HepG2 (cell line): ENCODE results near the gene BCL2L1. TPM values are rescaled to one million over a fixed set of nuclear protein-coding genes. Genes with fewer than 3 reads are reported as not detected.

ENCODE experiments used
- CCDC6 ChIP-seq: sonication (generic); formaldehyde crosslinking; IDR thresholded peaks from 2 replicates; pipeline ENCODE4 v1.8.1; 2022; ENCODE audit warnings: mild to moderate bottlenecking, missing genetic modification reagents, moderate library complexity
- ELF3 ChIP-seq: IDR thresholded peaks from 2 replicates; pipeline ENCODE4 v1.6.1; 2016; ENCODE audit warnings: missing genetic modification reagents, missing compliant biosample characterization
- GABPB1 ChIP-seq: IDR thresholded peaks from 2 replicates; pipeline ENCODE4 v1.6.1; 2016; ENCODE audit warnings: mild to moderate bottlenecking, missing genetic modification reagents, moderate library complexity, missing compliant biosample characterization
- HOXA5 ChIP-seq: sonication (generic); formaldehyde crosslinking; IDR thresholded peaks from 2 replicates; pipeline ENCODE4 v1.4.0; 2020; ENCODE audit warnings: missing genetic modification reagents
- MEIS1 ChIP-seq: sonication (generic); formaldehyde crosslinking; IDR thresholded peaks from 2 replicates; pipeline ENCODE4 v1.9.0; 2021; ENCODE audit warnings: mild to moderate bottlenecking, missing genetic modification reagents, moderate library complexity, borderline replicate concordance
- NBN ChIP-seq: fragments of 450-650 bp; conservative IDR thresholded peaks from 2 replicates; pipeline ENCODE4 v1.6.1; 2017
- NFE2L1 ChIP-seq: sonication (generic); formaldehyde crosslinking; IDR thresholded peaks from 2 replicates; pipeline ENCODE4 v1.4.0; 2020; ENCODE audit warnings: missing genetic modification reagents, mild to moderate bottlenecking, borderline replicate concordance
- NFIB ChIP-seq: sonication (generic); formaldehyde crosslinking; IDR thresholded peaks from 2 replicates; pipeline ENCODE4 v1.9.0; 2021; ENCODE audit warnings: missing genetic modification reagents, mild to moderate bottlenecking, borderline replicate concordance
- NR2F1 ChIP-seq, 2 experiments: fragments of 450-650 bp in 1 of 2; formaldehyde crosslinking in 1 of 2; IDR thresholded peaks; 2 replicates each; pipeline versions ENCODE4 v1.5.0 to v1.6.1; 2016 to 2020; ENCODE audit warnings: mild to moderate bottlenecking in 1 of 2, missing compliant biosample characterization in 1 of 2, missing genetic modification reagents in 1 of 2, moderate library complexity in 1 of 2
- POLR2A ChIP-seq, 2 experiments: IDR thresholded peaks; 2 replicates each; pipeline ENCODE4 v1.6.1; 2011; ENCODE audit warnings: low read depth in 2 of 2, low read length in 2 of 2, mild to moderate bottlenecking in 1 of 2, moderate library complexity in 1 of 2; ENCODE audit not compliant: insufficient read depth in 1 of 2
- TOE1 ChIP-seq: sonication (generic); formaldehyde crosslinking; IDR thresholded peaks from 2 replicates; pipeline ENCODE4 v1.4.0; 2020; ENCODE audit warnings: mild to moderate bottlenecking, missing genetic modification reagents
- XRCC5 ChIP-seq: fragments of 200-400 bp; formaldehyde crosslinking; optimal IDR thresholded peaks from 2 replicates; pipeline ENCODE3; 2017; ENCODE audit warnings: mild to moderate bottlenecking, low read length
- ZFP82 ChIP-seq: sonication (generic); formaldehyde crosslinking; IDR thresholded peaks from 2 replicates; pipeline ENCODE4 v1.5.1; 2020; ENCODE audit warnings: mild to moderate bottlenecking, missing genetic modification reagents, borderline replicate concordance
- ZMYM3 ChIP-seq: sonication (generic); formaldehyde crosslinking; IDR thresholded peaks from 2 replicates; pipeline ENCODE4 v1.5.1; 2020; ENCODE audit warnings: mild to moderate bottlenecking, missing genetic modification reagents
- ZNF142 ChIP-seq: sonication (generic); formaldehyde crosslinking; IDR thresholded peaks from 2 replicates; pipeline ENCODE4 v1.4.0; 2020; ENCODE audit warnings: missing genetic modification reagents
- ZNF205 ChIP-seq: IDR thresholded peaks from 2 replicates; pipeline ENCODE4 v1.6.1; 2018; ENCODE audit warnings: missing biosample characterization, missing genetic modification reagents
- ZNF317 ChIP-seq: sonication (generic); formaldehyde crosslinking; IDR thresholded peaks from 2 replicates; pipeline ENCODE4 v1.5.0; 2020; ENCODE audit warnings: mild to moderate bottlenecking, missing genetic modification reagents
- ZNF333 ChIP-seq: sonication (generic); formaldehyde crosslinking; IDR thresholded peaks from 2 replicates; pipeline ENCODE4 v1.4.0; 2020; ENCODE audit warnings: mild to moderate bottlenecking, missing genetic modification reagents, borderline replicate concordance
- ZNF383 ChIP-seq: sonication (generic); formaldehyde crosslinking; IDR thresholded peaks from 2 replicates; pipeline ENCODE4 v1.4.0; 2020; ENCODE audit warnings: missing genetic modification reagents, mild to moderate bottlenecking, borderline replicate concordance
- ZNF672 ChIP-seq: sonication (generic); formaldehyde crosslinking; IDR thresholded peaks from 2 replicates; pipeline ENCODE4 v1.8.1; 2022; ENCODE audit warnings: missing genetic modification reagents
- ZNF713 ChIP-seq: sonication (generic); formaldehyde crosslinking; IDR thresholded peaks from 2 replicates; pipeline ENCODE4 v1.4.0; 2020; ENCODE audit warnings: mild to moderate bottlenecking, missing genetic modification reagents
- ZNF761 ChIP-seq: sonication (generic); formaldehyde crosslinking; conservative IDR thresholded peaks from 2 replicates; pipeline ENCODE4 v1.4.0; 2020; ENCODE audit warnings: mild to moderate bottlenecking, missing genetic modification reagents
- ZNF773 ChIP-seq: sonication (generic); formaldehyde crosslinking; IDR thresholded peaks from 2 replicates; pipeline ENCODE4 v1.4.0; 2020; ENCODE audit warnings: missing genetic modification reagents, borderline replicate concordance
- polyA plus RNA-seq, 8 experiments: library from polyadenylated mRNA; depleted of rRNA in 3 of 8; stranded (reverse) in 7 of 8; unstranded in 1 of 8; fragments of >200 nt; fragmentation: Illumina TruSeq in 4 of 8; extraction: Trizol in 4 of 8; gene quantifications; 2 replicates each; pipeline versions ENCODE4 v1.2.1 to v1.2.3, GENCODE V29; 2011 to 2016; ENCODE audit warnings: low read depth in 4 of 8, missing spikeins in 1 of 8, mixed read lengths in 1 of 8; ENCODE audit not compliant: insufficient read depth in 1 of 8
- total RNA-seq, 5 experiments: library from RNA; depleted of rRNA; stranded (reverse); fragments of >200 nt; fragmentation: Illumina TruSeq; extraction: Trizol; gene quantifications; 2 replicates each; pipeline ENCODE4 v1.2.3, GENCODE V29; 2016; ENCODE audit warnings: low read depth in 1 of 5
- TF ChIP-seq, protein P1 (sequence below): sonication (generic); formaldehyde crosslinking; conservative IDR thresholded peaks from 2 replicates; pipeline ENCODE4 v1.4.0; 2020; ENCODE audit warnings: missing genetic modification reagents

Gene BCL2L1
- total and polyA plus RNA-seq, 2 of the 13 experiments (the other 11 are each of a cell fraction or from before 2014, with no cell fraction given) = 164 to 258 TPM

GRCh38 chr20:31663838-31664695, 58.6 kb downstream of the BCL2L1 start (continued):
- no peak; the same call in 1 of the 2 replicates for TF ChIP-seq ZNF142 (CRISPR knock-in tag)
- peak; percentile 17; the same call in 1 of the 2 replicates for TF ChIP-seq CCDC6 (CRISPR knock-in tag)
- TF ChIP-seq HOXA5 = no peak; the same call in 1 of the 2 replicates
- no peak for TF ChIP-seq ZNF672 (CRISPR knock-in tag)
- TF ChIP-seq ZNF205 (CRISPR knock-in tag) = no peak
- TF ChIP-seq, protein P1, sequence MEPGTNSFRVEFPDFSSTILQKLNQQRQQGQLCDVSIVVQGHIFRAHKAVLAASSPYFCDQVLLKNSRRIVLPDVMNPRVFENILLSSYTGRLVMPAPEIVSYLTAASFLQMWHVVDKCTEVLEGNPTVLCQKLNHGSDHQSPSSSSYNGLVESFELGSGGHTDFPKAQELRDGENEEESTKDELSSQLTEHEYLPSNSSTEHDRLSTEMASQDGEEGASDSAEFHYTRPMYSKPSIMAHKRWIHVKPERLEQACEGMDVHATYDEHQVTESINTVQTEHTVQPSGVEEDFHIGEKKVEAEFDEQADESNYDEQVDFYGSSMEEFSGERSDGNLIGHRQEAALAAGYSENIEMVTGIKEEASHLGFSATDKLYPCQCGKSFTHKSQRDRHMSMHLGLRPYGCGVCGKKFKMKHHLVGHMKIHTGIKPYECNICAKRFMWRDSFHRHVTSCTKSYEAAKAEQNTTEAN (CRISPR knock-in tag) = peak; percentile 87
- no peak for TF ChIP-seq ZNF713 (CRISPR knock-in tag)
- 0 out of 2 replicates have a peak, but pooled peaks have one; percentile 34 for TF ChIP-seq MEIS1 (CRISPR knock-in tag)
- no peak for TF ChIP-seq NFE2L1 (CRISPR knock-in tag)
- TF ChIP-seq GABPB1 (CRISPR knock-in tag) = no peak; the same call in 1 of the 2 replicates
- TF ChIP-seq ELF3 (CRISPR knock-in tag) = peak; percentile 64
- TF ChIP-seq ZFP82 (CRISPR knock-in tag) = 0 out of 2 replicates have a peak, but pooled peaks have one; percentile 2
- TF ChIP-seq ZNF333 (CRISPR knock-in tag) = no peak
- TF ChIP-seq ZNF317 (CRISPR knock-in tag) = no peak
- peak; percentile 42 to 78 for TF ChIP-seq NR2F1 (CRISPR knock-in tag; IDR thresholded peaks at IDR 0.05)
- TF ChIP-seq POLR2A (IDR thresholded peaks at IDR 0.05; ENCODE audit: insufficient read depth in 1 of 2, low read depth in 2 of 2, low read length in 2 of 2) = peak in 1 of 2 experiments; percentile 53
- no peak for TF ChIP-seq NFIB
- TF ChIP-seq ZMYM3 (CRISPR knock-in tag) = peak; percentile 85
- peak; percentile 45; the same call in 1 of the 2 replicates for TF ChIP-seq ZNF383 (CRISPR knock-in tag)
- no peak; the same call in 1 of the 2 replicates for TF ChIP-seq TOE1 (CRISPR knock-in tag)
- peak; percentile 32 for TF ChIP-seq XRCC5
- TF ChIP-seq NBN = no peak
- peak; percentile 87 for TF ChIP-seq ZNF761 (CRISPR knock-in tag)
- no peak for TF ChIP-seq ZNF773 (CRISPR knock-in tag)
